Thyroid gland (tissue), 4 donors: Measurements from ENCODE around the gene STAG1.

Experiments used
- CTCF ChIP-seq, 6 experiments: fragments of 200-600 bp in 3 of 6; fragments of 450-650 bp in 3 of 6; sonication (generic) in 3 of 6; IDR thresholded peaks; one replicate each; pipeline ENCODE4 v1.5.1; 2016 to 2019; ENCODE audit warnings: antibody characterized with exemption in 6 of 6, mild to moderate bottlenecking in 2 of 6, inconsistent platforms in 1 of 6, moderate library complexity in 1 of 6
- POLR2A ChIP-seq, 2 donors: fragments of 450-650 bp; IDR thresholded peaks; one replicate each; pipeline ENCODE4 v1.6.1; 2017; ENCODE audit warnings: antibody characterized with exemption in 2 of 2, mild to moderate bottlenecking in 2 of 2, moderate library complexity in 1 of 2

- no peak for TF ChIP-seq CTCF (IDR thresholded peaks at IDR 0.05)
- no peak for TF ChIP-seq POLR2A (IDR thresholded peaks at IDR 0.05)
Observed at GRCh38 chr3:136463170-136463569, 289.0 kb downstream of the STAG1 start.
